Caco-2 (cell line): ENCODE measurements around the gene LOXL3. TPM values are rescaled to one million over a fixed set of nuclear protein-coding genes. Genes with fewer than 3 reads are reported as not detected.

Experiments used
- BruUV-seq: library from RNA; stranded (reverse); fragments of 400-500 nt; replicated peaks from 2 replicates; lab custom pipeline; 2021; lab: Mats Ljungman, UMichigan
- CTCF ChIA-PET: fragments of 300-600 bp; sonication (Branson Sonifier 250); formaldehyde crosslinking; loops from one replicate; lab custom pipeline; 2022; ENCODE audit warnings: antibody characterized with exemption; lab: Charles Lee
- POLR2A ChIA-PET: fragments of 300-600 bp; sonication (Branson Sonifier 250); formaldehyde crosslinking; loops from one replicate; lab custom pipeline; 2022; ENCODE audit warnings: antibody characterized with exemption; lab: Charles Lee
- DNase-seq, 2 experiments: peaks; one replicate each; pipeline versions ENCODE4 v3.0.0 to v3.0.0-alpha.2; 2020 to 2022
- H3K27me3 ChIP-seq: replicated peaks from 2 replicates; pipeline ENCODE4 v1.6.0; 2011; ENCODE audit warnings: low read length; ENCODE audit not compliant: control insufficient read depth, insufficient read depth
- H3K36me3 ChIP-seq: 2 replicates; pipeline ENCODE4 v1.5.1; 2011; ENCODE audit warnings: low read length; ENCODE audit not compliant: control insufficient read depth, insufficient read depth
- H3K4me1 ChIP-seq: fragments of 250-450 bp; sonication (Bioruptor Pico); 2 replicates; pipeline ENCODE4 v1.5.1; 2020; ENCODE audit warnings: mild to moderate bottlenecking
- H3K4me3 ChIP-seq: 2 replicates; pipeline ENCODE4 v1.5.1; 2011; ENCODE audit warnings: low read depth, mild to moderate bottlenecking, control low read depth, low read length
- H3K9me3 ChIP-seq: fragments of 250-450 bp; sonication (Bioruptor Pico); 2 replicates; pipeline ENCODE4 v1.5.1; 2020; ENCODE audit warnings: mild to moderate bottlenecking, moderate library complexity
- H3K27ac Mint-ChIP-seq: one replicate; pipeline ENCODE4 v1.8.0; 2022; ENCODE audit warnings: mixed read lengths; ENCODE audit not compliant: unreplicated experiment
- H3K27me3 Mint-ChIP-seq: one replicate; pipeline ENCODE4 v1.8.0; 2022; ENCODE audit warnings: mixed read lengths; ENCODE audit not compliant: insufficient read depth, unreplicated experiment
- H3K36me3 Mint-ChIP-seq: one replicate; pipeline ENCODE4 v1.8.0; 2022; ENCODE audit warnings: mild to moderate bottlenecking, mixed read lengths; ENCODE audit not compliant: insufficient read depth, unreplicated experiment
- H3K4me1 Mint-ChIP-seq: one replicate; pipeline ENCODE4 v1.8.0; 2022; ENCODE audit warnings: low read depth, mixed read lengths; ENCODE audit not compliant: unreplicated experiment
- H3K4me3 Mint-ChIP-seq: one replicate; pipeline ENCODE4 v1.8.0; 2022; ENCODE audit warnings: mild to moderate bottlenecking, moderate library complexity, mixed read lengths; ENCODE audit not compliant: unreplicated experiment
- H3K9me3 Mint-ChIP-seq: one replicate; pipeline ENCODE4 v1.8.0; 2022; ENCODE audit warnings: mixed read lengths; ENCODE audit not compliant: unreplicated experiment
- intact Hi-C: fragments of 100-400 bp; cut with micrococcal nuclease; formaldehyde crosslinking; loops from one replicate; pipeline ENCODE4 v1.10.0; 2022; ENCODE audit not compliant: unreplicated experiment
- total RNA-seq: library from RNA; stranded (reverse); gene quantifications from 2 replicates; pipeline ENCODE4 v1.2.3, GENCODE V29; 2022
- TF ChIP-seq, protein P1 (sequence below), 2 experiments: fragments of 200-600 bp in 1 of 2; IDR thresholded peaks; 1 replicate in 1 of 2; 2 replicates in 1 of 2; pipeline versions ENCODE4 v1.5.1 to v1.8.0; 2011 to 2022; ENCODE audit warnings: antibody characterized with exemption in 1 of 2, control low read depth in 1 of 2, inconsistent platforms in 1 of 2, low read depth in 1 of 2, low read length in 1 of 2, mild to moderate bottlenecking in 1 of 2, moderate library complexity in 1 of 2; ENCODE audit not compliant: insufficient read depth in 1 of 2, severe bottlenecking in 1 of 2, unreplicated experiment in 1 of 2

LOXL3 gene
- total RNA-seq, 1 experiment from 2014 or later = 13.8 TPM

DNA sequence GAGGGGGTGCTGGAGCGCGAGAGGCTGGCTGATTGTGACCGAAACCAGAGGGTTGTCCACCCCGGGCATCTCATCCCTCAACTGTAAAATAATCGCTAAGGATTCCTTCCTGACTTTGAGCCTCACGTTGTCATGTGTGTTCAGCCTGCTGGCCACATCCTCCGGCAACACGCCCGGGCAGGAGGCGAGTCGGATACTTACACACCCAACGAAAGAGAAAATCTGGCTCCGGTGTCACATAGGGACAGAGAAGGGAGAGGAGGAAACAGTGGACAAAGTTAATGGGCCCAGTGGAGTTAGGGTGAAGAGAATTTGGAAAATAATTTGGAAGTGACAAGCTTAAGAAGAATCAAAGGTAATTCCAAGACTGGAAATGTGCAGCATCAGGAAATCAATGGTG, 37.1 kb downstream of the LOXL3 start:
- no peaks in the 10 kb centered on the region for H3K9me3 ChIP-seq
- DNase-seq = no peak
- CTCF ChIA-PET = interaction anchor here (0.9 to 1.0 kb wide), 2 partner anchors 13 to 34 kb away, joined by 3 read pairs; partner anchors contain the start of genes CCDC142 and TTC31
- no peaks in the 10 kb centered on the region for H3K27me3 ChIP-seq
- H3K4me3 ChIP-seq = peak overlapping the region; percentile 60
- H3K36me3 ChIP-seq = no peaks in the 10 kb centered on the region
- Mint-ChIP-seq H3K36me3 (no peaks in the 10 kb centered on the region), H3K9me3 (no peaks in the 10 kb centered on the region), H3K27me3 (peaks cover 8% of the 10 kb centered on the region), H3K4me3 (peak overlapping the region; percentile 72), H3K4me1 (no peaks in the 10 kb centered on the region), H3K27ac (peak overlapping the region; percentile 2)
- H3K4me1 ChIP-seq = no peaks in the 10 kb centered on the region
- TF ChIP-seq, protein P1, sequence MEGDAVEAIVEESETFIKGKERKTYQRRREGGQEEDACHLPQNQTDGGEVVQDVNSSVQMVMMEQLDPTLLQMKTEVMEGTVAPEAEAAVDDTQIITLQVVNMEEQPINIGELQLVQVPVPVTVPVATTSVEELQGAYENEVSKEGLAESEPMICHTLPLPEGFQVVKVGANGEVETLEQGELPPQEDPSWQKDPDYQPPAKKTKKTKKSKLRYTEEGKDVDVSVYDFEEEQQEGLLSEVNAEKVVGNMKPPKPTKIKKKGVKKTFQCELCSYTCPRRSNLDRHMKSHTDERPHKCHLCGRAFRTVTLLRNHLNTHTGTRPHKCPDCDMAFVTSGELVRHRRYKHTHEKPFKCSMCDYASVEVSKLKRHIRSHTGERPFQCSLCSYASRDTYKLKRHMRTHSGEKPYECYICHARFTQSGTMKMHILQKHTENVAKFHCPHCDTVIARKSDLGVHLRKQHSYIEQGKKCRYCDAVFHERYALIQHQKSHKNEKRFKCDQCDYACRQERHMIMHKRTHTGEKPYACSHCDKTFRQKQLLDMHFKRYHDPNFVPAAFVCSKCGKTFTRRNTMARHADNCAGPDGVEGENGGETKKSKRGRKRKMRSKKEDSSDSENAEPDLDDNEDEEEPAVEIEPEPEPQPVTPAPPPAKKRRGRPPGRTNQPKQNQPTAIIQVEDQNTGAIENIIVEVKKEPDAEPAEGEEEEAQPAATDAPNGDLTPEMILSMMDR (IDR thresholded peaks at IDR 0.05; ENCODE audit: insufficient read depth in 1 of 2, low read depth in 1 of 2, low read length in 1 of 2, severe bottlenecking in 1 of 2, unreplicated experiment in 1 of 2) = no peak
- intact Hi-C loops = loop anchor here (1.0 kb wide), 1 partner anchor 13 kb away; the partner anchor contains the start of genes AUP1 and HTRA2
- BruUV-seq = TSS peak; percentile 41
- POLR2A ChIA-PET = interaction anchor here (0.8 to 1.1 kb wide), 2 partner anchors 13 to 21 kb away, joined by 3 to 5 read pairs; partner anchors contain the start of gene HTRA2

DNA sequence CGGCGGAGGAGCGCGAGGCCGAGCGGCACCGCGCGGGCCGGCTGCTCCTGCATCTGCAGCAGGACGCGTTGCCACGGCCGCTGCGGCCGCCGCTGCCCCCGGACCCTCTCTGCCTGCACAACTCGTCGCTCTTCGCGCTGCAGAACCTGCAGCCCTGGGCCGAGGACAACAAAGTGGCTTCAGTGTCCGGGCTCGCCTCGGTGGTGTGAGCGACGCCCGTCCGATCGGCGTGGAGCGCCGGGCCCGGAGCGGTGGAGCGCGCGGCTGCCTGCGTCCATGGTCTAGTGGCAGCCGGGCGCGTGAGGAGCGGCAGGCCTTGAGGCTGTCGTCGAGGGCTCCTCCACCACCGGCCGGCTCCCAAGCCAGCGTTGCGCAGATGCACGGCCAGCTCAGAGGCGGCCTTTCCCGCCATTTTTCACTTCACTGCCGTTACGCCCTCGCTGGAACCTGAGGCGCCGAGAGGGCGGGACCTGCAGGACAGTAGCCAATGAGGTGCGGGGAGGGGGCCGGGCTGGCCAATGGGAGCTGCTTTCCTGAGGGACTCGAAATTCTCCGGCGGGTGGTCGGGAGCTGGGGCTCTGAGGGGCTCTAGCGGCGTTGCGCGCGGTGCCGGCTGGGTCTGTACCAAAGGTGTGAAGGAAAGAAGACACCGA, 37.6 kb downstream of the LOXL3 start:
- H3K4me3 Mint-ChIP-seq = peak overlapping the region; percentile 72
- peak overlapping the region; percentile 2 for H3K27ac Mint-ChIP-seq
- Histone ChIP-seq H3K36me3 (no peaks in the 10 kb centered on the region), H3K9me3 (no peaks in the 10 kb centered on the region), H3K27me3 (no peaks in the 10 kb centered on the region), H3K4me1 (no peaks in the 10 kb centered on the region), H3K4me3 (peak overlapping the region; percentile 60)
- no peaks in the 10 kb centered on the region for H3K36me3 Mint-ChIP-seq
- intact Hi-C loops = loop anchor here (1.0 kb wide), 1 partner anchor 13 kb away; the partner anchor contains the start of genes AUP1 and HTRA2
- POLR2A ChIA-PET = interaction anchor here (0.8 to 1.1 kb wide), 2 partner anchors 14 to 22 kb away, joined by 3 to 5 read pairs; partner anchors contain the start of gene HTRA2
- peaks cover 8% of the 10 kb centered on the region for H3K27me3 Mint-ChIP-seq
- CTCF ChIA-PET = interaction anchor here (0.9 to 1.0 kb wide), 2 partner anchors 13 to 34 kb away, joined by 3 read pairs; partner anchors contain the start of genes CCDC142 and TTC31
- BruUV-seq = no TSS peak
- DNase-seq = peak; percentile 81 to 87
- TF ChIP-seq, protein P1 (IDR thresholded peaks at IDR 0.05; ENCODE audit: insufficient read depth in 1 of 2, low read depth in 1 of 2, low read length in 1 of 2, severe bottlenecking in 1 of 2, unreplicated experiment in 1 of 2) = no peak
- H3K4me1 Mint-ChIP-seq = no peaks in the 10 kb centered on the region
- no peaks in the 10 kb centered on the region for H3K9me3 Mint-ChIP-seq

DNA sequence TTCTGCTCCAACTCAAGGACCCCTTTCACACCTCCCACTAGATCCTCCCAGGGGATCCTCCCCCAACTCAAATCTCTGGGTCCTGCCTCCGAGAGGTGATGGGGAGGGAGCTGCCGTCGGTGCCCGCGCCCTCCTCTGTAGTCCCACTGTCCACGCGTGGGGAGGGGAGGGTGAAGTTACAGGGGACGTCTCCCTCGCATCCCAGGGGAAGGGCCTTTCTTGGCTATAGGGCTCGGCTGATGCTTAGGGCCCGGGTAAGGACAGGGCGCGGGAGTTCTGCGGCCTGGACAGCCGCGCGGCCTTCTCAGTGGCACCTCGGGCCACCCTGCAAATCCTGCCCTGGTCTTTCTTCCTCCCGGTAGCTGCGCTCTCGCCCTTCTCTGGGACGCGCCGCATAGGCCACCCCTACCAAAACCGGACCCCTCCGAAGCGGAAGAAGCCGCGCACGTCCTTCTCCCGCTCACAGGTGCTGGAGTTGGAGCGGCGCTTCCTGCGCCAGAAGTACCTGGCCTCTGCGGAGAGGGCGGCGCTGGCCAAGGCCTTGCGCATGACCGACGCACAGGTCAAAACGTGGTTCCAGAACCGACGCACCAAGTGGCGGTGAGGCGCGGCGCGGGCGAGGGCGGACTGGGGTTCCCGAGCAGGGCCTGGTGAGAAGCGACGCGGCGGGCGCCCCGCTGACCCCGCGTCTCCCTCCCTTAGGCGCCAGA, 38.3 kb downstream of the LOXL3 start:
- H3K4me1 ChIP-seq = no peaks in the 10 kb centered on the region
- Mint-ChIP-seq H3K4me3 (peak overlapping the region; percentile 72), H3K27me3 (peaks cover 8% of the 10 kb centered on the region), H3K9me3 (no peaks in the 10 kb centered on the region), H3K4me1 (no peaks in the 10 kb centered on the region), H3K27ac (peak overlapping the region; percentile 34), H3K36me3 (peaks cover 4% of the 10 kb centered on the region)
- peak in 1 of 2 experiments; percentile 50 for DNase-seq
- CTCF ChIA-PET = interaction anchor here (1.0 kb wide), 1 partner anchor 33 kb away, joined by 3 read pairs; the partner anchor contains the start of genes CCDC142 and TTC31
- no peaks in the 10 kb centered on the region for H3K27me3 ChIP-seq
- intact Hi-C loops = no loop called here
- no TSS peak for BruUV-seq
- no peaks in the 10 kb centered on the region for H3K9me3 ChIP-seq
- POLR2A ChIA-PET = interaction anchor here (1.1 kb wide), 1 partner anchor 15 kb away, joined by 5 read pairs; the partner anchor contains the start of gene HTRA2
- TF ChIP-seq, protein P1 (IDR thresholded peaks at IDR 0.05; ENCODE audit: insufficient read depth in 1 of 2, low read depth in 1 of 2, low read length in 1 of 2, severe bottlenecking in 1 of 2, unreplicated experiment in 1 of 2) = no peak
- H3K4me3 ChIP-seq = peak overlapping the region; percentile 60
- H3K36me3 ChIP-seq = no peaks in the 10 kb centered on the region
